A172 (cell line): Measurements from ENCODE around the gene IFI27L1. TPM values are rescaled to one million over a fixed set of nuclear protein-coding genes. Genes with fewer than 3 reads are reported as not detected.
A peak's percentile ranks its signal among the peaks of the same experiment; 100 is the strongest.
"Not testable (repeated sequence)": the region's sequence is repeated elsewhere in the genome, so short reads cannot be mapped to it uniquely, and the experiment has no call there.

ENCODE experiments used
- DNase-seq: peaks from one replicate; pipeline ENCODE4 v3.0.0-alpha.2; 2015; ENCODE audit warnings: low spot score
- total RNA-seq: library from RNA; depleted of rRNA; stranded (reverse); fragments of >200 nt; shearing (Covaris generic); gene quantifications from 2 replicates; pipeline ENCODE4 v1.2.3, GENCODE V29; 2014

IFI27L1 gene
- total RNA-seq, 1 experiment from 2014 or later = 8.8 TPM

DNA sequence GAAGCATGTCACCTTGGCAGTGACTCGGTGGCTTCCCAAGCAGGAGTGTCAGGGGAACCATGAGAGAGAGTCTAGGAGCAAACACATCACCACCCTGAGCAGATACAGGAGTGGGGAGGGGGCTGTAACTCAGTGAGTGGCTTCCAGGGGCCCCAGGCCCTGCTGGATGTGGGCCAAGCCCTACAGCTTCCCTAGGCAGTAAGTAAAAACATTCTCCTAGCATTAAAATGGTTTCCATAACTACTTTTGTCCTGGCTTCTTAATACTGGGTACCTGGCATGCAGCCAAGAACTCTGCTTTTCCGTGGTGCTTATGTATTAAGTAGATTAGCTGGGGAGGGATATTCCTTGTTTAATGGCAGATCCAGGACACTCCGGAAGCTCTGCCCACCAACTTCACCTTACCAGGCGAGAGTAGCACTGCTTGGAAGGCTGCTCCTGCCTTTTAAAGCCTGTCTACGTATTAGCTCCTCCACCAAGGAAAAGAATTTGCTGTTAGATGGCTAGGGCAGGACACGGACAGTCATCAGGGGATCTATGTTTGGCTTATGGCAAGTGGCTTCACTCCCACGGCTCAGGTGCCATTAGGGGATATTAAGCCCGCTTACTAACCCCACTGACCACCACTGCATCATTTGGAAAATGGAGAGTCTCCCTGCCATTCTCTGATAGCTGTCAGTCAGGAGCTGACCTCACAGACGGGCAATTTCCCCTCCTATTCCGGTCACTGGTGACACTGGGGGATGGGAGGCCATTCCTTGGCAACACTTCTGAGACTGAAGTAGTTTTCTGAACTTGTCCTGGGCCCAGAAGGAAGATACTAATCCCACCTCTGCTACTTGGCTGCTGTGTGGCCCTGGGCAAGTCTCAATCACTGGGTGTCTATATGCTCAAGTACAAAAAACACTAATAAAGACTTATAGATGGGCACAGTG lies 32.2 kb upstream of the IFI27L1 start:
- no peak for DNase-seq

DNA sequence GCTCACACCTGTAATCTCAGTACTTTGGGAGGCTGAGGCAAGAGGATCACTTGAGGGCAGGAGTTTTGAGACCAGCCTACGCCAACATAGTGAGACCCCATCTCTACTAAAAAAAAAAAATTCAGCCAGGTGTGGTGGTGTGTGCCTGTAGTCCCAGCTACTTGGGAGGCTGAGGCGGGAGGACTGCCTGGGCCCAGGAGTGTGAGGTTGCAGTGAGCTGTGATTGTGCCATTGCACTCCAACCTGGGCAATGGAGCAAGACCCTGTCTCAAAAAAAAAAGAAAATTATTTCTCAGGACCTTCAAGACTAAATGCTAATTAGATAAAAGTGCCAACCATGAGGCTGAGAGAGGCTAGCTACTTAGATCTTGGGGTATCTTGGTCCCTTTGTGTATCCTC lies 31.5 kb upstream of the IFI27L1 start:
- DNase-seq = no peak

DNA sequence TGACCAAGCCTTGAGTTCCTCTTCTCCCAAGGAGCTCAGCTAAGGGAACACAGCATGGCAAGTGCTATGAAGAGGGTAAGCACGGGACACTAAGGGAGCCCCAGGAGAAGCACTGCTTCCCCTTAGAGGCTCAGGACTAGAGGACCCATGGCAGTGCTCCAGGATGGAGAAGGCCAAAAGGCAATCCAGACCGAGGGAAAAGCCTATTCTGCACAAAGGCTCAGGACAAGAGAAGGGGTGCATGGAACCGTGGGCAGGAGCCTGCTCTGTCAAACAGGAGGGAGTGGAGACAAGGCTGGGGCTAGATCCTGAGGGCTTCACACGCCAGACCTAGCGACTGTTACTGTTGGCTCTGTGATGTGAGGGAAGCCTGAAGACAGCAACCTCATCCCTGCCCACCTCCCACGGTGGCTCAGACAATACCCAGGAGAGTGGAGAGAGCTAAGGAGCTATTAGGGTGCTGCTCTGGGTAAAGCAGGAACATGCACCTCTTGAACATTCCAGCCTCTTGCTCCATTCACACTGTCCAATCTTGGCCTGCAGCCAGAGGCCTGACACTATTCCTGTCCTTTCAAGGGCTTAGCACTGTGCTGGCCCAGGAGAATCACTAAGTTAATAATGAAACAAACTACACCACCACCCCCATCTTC lies 30.8 kb upstream of the IFI27L1 start:
- no peak for DNase-seq

DNA sequence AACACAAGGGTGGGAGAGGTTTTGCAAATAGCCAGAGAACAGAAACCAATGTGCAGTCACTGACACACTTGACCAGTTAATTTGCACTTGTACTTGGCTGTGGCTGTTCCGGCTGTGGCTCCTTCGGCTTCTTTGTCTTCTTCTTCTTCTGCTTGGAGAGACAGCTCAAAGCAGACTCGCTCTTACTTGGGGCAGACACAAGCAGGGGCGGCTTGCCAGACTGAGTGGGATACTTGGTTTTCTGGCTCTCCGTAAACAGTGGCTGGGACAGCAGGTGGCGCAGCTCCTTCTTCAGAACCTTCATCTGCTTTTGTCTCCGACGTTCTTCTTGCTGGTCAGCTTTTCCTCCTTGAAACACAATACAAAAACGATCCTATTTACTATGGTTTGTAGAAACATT lies 30.0 kb upstream of the IFI27L1 start:
- no peak for DNase-seq

DNA sequence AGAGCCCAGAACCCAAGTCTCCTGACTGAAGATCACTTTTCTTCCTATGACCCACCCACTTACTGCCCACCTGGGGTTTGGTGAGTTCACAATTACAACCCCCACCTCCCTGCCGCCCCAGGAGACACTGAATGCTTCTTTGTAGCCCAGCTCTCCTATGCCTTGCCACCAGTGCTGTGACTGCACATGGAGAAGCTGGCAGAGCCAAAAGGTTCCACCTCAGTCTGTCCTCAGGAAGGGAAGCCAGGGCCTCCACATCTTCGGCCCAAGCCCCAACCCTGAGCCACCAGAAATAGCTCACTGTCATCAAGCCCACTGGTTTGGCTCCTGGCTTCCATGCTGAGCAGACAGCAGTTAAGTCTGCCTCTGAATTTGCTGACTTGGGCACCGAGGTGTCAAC lies 29.3 kb upstream of the IFI27L1 start:
- no peak for DNase-seq

DNA sequence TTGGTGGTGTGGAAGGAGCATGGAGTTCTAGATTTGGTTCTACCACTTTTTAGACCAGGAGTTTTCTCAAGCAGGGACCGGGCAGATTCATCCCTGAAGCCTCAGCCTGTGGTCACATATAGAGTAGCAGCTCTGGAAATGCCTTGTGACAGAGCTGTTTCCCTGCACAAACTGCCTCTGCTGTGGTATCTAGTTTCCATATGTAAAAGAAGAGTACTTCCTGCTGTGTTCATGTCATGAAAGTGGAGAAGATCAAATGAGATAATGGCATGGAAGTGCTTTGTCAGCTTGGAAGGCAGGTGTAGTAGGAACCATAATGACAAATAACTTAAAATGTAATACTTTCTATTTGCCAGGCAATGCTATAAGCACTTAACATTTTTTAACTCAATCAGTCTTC lies 28.9 kb upstream of the IFI27L1 start:
- no peak for DNase-seq

DNA sequence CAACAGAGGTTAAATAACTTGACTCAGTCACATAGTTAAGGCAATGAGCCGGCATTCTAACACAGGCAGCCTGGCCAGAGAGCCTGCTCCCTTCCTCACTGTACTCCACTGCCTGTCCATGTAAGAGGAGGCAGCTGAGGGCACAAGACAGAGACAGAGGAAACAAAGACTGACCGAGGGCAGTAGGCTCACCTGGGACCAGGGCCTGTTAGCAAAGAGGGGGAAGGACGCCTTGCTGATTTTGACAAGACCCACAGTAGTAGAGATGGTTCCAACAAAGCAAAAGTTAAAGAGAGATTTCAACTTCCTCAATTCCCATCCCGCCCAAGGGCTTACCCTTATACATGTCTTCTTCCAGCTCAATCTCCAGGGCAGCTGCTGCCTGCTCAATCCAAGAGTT lies 28.4 kb upstream of the IFI27L1 start:
- DNase-seq = no peak

DNA sequence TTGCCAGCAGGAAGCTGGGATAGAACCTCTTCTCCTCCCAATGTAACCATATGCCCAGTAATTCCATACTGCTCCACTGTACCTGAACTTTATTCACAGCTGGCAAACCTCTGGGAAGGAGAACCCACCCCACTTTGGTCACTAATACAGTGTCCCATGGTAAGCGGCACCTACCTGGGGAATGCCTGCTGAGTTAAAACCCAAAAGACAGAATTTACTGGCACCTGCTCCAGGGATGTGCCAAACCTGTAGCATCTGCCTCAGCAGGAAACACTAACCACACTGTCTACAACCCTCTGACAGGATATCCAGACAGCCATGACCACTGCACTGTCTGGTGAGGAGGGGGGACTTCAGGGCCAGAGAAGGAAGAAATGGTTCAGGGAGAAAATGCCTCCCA lies 26.7 kb upstream of the IFI27L1 start:
- DNase-seq = no peak

DNA sequence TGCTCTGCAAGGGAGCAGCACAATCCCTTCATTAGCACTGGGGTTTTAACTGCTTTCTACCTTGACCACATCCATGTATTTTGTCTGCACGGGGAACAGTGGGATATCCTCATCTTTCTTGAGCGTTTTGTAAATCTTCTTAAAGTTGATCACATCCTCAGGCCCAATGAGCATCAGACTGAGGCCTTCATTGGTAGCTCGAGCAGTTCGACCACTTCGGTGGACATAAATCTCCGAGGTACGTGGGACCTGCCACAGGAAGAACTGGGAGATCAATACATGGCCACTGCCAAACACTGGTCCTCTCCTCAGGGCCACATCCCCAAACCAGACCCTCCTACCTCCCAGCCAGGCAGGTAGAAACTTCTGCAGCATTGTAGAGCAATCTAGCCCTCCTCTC lies 26.2 kb upstream of the IFI27L1 start:
- no peak for DNase-seq

DNA sequence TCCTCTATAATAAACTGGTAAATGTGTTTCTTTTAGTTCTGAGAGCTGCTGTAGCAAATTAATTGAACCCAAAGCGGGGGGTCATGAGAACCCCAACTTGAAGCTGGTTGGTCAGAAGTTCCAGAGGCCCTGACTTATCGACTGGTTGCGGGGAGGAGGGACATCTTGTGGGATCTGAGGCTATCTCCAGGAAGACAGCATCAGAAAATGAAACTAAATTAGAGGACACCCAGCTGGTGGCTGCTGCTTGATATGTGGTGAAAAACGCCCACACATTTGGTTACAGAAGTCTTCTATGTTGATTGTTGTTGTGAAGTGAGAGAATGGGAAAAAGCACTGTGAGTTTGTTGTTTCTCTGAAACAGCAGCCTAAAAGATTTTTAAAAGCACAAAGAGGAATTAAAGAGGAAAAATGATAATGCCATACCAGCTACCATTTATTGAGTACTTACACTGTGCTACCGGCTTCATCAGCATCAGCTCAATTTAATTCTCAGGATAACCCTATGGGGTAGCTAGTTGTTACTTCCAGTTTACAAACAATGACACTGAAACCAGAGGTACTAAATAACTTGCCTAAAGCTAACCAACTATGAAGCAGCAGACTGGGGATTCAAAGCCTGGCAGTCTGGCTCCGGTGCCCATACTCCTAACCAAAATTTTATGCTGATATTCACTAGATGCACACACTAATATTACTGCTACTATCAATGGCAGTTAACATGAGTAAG lies 24.4 kb upstream of the IFI27L1 start:
- no peak for DNase-seq

DNA sequence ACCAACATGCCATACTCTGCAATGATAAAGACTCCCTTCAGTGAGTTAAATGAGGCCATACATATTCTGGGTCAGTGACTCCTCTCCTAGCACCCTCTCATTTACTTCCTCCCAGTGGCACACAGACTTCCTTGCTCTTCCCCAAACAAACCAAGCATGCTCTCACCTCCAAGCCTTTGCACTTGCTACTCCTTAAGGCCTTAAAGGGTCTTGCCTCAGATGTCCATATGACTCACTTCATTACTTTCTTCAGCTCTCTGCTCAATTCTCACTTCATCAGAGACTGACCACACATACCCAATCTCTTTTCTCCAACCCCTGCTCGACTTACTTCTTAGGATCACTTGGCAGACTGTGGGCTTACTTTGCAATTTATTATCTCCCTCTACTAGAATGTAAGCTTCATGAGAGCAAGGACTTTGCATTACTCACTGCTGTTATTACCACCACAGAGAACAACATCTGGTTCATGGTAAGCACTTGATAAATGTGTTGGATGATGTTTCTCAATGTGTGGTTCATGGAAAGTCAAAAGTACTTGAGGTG lies 22.9 kb upstream of the IFI27L1 start:
- no peak for DNase-seq

DNA sequence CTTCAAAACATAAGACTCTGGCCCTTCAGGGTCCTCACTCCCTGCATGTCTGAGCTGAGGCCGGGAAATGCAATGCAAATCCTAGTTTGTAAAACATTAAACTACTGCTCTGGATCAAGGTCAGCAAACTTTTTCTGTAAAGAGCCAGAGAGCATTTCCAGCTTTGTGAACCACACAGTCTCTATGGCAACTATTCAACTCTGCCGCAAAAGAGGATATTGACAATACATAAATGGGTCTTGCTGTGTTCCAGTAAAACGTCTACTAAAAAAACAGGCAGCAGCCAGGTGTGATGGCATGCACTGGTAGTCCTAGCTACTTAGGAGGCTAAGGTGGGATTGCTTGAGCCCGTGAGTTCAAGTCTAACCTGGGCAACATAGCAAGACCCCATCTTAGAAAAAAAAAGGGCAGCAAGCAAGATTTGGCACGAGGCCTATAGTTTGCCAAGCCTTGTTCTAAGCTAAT lies 22.4 kb upstream of the IFI27L1 start:
- DNase-seq = no peak

DNA sequence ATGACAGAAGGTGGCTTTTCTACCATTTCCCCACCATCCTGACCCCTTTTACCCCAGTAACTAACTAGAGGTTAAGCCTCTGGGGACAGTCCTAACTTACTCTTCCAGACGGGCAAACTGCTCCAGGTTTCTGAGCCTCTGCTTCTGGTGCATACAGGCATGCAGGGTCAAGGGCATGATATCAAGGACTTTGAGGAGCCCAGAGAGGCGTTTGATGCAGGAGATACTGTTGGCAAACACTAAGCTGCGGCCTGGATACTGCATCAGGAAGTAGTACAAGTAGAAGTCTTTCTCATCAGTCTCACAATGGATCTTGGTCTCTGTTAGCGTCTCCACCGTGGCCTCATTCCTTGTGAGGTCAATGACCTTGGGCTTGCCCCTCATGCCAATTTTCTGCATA lies 21.1 kb upstream of the IFI27L1 start:
- DNase-seq = no peak

DNA sequence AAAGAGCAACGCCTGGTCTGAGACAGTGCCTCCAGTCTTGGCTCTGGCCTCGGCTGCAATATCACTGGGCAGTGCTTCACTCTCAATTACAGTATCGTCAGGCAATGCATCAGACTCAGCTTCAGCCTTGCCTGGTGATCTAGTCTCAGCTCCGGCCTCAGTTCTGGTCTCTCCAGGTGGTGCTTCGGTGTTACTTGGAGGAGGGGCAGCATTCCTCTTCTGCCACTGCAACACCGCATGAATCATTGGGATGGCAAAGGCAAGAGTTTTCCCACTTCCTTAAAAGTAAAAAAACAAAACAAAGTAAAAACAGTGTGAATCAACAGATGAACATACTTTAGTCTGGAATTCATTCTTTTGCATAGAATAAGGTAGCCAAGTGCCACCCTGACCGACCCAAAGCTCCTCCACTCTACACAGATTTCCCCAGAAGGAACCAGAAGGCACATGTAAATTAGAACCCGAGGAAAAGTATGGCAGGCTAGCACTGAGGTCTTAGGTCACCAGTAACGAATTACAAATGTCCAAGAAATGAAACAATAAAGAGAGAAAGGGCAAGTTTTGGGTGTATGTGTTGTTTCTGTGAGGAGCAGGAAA lies 18.7 kb upstream of the IFI27L1 start:
- DNase-seq = peak; percentile 68

DNA sequence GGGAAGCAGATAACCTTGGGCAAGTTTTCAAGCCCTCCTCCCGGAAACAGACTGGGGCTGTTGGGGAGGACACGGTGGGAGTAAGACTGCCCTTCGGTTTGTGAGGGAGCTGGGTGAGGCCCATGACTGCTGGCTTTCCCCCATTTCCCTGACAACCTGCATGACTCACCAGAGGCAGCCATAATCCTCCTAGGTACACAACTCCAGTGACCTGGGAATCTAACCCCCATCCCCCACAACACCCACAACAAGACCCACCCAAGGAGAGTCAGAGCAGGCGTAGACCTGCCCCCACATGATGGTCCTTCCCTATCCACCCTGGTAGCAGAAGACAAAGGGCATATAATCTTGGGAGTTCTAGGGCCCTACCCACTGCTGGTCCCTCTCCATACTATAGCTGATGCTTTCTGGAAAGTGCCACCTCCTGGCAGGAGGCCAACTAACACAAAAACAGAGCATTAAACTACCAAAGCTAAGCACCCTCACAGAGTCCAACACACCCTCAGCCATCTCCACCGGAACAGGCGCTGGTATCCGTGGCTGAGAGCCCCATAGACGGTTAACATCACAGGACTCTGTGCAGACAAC lies 14.9 kb upstream of the IFI27L1 start:
- peak; percentile 29 for DNase-seq

DNA sequence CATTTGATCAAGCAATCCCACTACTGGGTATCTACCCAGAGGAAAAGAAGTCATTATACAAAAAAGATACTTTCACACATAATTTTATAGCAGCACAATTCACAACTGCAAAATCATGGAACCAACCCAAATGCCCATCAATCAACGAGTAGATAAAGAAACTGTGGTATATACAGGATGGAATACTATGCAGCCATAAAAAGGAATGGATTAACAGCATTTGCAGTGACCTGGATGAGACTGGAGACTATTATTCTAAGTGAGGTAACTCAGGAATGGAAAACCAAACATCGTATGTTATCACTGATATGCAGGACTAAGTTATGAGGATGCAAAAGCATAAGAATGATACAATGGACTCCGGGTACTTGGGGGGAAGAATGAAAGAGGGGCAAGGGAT lies 9.0 kb upstream of the IFI27L1 start:
- DNase-seq = not testable (repeated sequence)

DNA sequence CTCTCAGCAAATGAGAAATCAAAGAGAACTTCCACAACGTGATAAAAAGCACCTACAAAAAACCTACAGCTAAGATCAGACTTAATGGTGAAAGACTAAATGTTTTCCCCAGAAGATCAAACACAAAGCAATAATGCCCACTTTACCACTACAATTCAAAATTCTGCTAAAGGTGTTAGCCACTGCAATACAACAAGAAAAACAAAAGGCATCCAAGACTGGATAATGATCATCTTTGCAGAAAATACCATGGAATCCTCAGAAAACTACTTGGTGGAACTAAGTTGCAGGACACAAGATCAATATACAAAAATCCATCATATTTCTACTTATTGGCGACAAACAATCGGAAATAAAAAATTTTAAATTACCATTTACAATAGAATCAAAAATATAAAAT lies 6.6 kb upstream of the IFI27L1 start:
- no peak for DNase-seq

DNA sequence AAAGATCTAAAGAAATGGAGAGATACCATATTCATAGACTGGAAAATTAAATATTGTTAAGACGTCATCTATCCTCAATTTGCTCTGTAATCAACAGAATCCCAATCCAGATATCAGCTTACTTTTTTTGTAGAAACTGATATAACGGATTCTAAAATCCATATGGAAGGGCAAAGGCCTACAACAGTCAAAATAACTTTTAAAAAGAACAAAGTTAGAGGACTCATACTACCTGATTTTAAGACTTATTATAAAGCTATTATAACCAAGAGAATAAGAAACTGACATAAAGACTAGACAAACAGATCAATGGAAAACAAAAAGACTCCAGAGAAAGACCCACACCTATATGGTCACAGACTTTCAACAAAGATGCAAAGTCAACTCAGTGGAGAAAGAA lies 6.1 kb upstream of the IFI27L1 start:
- DNase-seq = no peak

DNA sequence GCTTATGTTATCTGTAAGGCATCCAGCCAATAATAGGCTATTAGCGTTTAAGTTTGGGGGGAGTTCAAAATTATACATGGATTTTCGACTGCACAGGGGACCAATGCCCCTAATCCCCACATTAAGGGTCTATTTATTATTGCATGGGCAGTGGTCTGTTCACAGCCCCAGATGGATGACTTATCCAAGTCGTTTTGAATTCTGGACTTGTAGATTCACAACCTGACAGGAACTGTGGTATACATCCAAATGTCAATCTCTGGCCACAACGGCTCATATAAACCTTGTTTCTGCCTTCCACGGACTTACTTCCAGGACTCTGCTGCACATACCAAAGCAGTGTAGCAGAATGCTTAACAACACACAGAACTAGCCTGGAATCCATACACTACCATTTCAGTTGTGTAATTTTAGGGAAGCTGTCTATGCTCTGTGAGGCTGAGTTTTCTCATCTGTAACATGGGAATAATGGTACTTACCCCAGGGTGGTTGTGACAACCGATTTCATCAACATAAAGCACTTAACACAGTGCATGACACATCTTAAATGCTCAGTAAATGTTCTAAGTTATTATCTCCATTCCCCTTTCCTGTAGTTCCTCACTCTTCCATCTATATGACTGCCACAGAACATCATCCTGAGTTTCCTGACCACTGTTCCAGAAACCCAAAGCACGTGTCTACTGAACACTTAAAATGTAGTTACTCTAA lies 3.8 kb upstream of the IFI27L1 start:
- DNase-seq = no peak

DNA sequence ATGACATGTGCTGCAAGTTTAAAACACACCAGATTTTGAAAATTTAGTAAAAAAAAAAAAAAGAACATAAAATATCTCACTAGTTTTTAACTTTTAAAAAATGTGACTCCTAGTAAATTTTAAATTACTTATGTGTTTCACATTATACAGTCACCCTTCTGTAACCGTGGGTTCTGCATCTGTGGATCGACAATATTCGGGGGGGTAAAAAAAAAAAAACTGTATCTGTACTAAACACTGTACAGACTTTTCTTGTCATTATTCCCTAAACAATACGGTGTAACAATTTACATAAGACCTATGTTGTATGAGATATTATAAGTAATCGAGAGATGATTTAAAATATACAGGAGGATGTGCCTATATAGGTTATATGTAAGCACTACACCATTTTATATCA lies 3.3 kb upstream of the IFI27L1 start:
- DNase-seq = no peak
